Calu3 (cell line): Measurements from ENCODE around the gene ASTL. TPM values are rescaled to one million over a fixed set of nuclear protein-coding genes. Genes with fewer than 3 reads are reported as not detected.

ENCODE experiments used
- BruUV-seq: library from RNA; stranded (reverse); fragments of 400-500 nt; replicated peaks from 2 replicates; lab custom pipeline; 2021; lab: Mats Ljungman, UMichigan
- CTCF ChIA-PET: fragments of 300-600 bp; sonication (Branson Sonifier 250); formaldehyde crosslinking; loops from one replicate; lab custom pipeline; 2022; ENCODE audit warnings: antibody characterized with exemption; lab: Charles Lee
- DNase-seq: peaks from one replicate; pipeline ENCODE4 v3.0.0; 2022
- H3K27ac Mint-ChIP-seq: one replicate; pipeline ENCODE4 v1.8.0; 2022; ENCODE audit warnings: mixed read lengths; ENCODE audit not compliant: unreplicated experiment
- H3K27me3 Mint-ChIP-seq: one replicate; pipeline ENCODE4 v1.8.0; 2022; ENCODE audit warnings: mixed read lengths; ENCODE audit not compliant: unreplicated experiment
- H3K36me3 Mint-ChIP-seq: one replicate; pipeline ENCODE4 v1.8.0; 2022; ENCODE audit warnings: mild to moderate bottlenecking, moderate library complexity, mixed read lengths; ENCODE audit not compliant: insufficient read depth, unreplicated experiment
- H3K4me1 Mint-ChIP-seq: one replicate; pipeline ENCODE4 v1.8.0; 2022; ENCODE audit warnings: mild to moderate bottlenecking, low read depth, mixed read lengths; ENCODE audit not compliant: unreplicated experiment
- H3K4me3 Mint-ChIP-seq: one replicate; pipeline ENCODE4 v1.8.0; 2022; ENCODE audit warnings: mild to moderate bottlenecking, low read depth, moderate library complexity, mixed read lengths; ENCODE audit not compliant: unreplicated experiment
- H3K9me3 Mint-ChIP-seq: one replicate; pipeline ENCODE4 v1.8.0; 2022; ENCODE audit warnings: low read depth, mixed read lengths; ENCODE audit not compliant: unreplicated experiment
- CTCF ChIP-seq: fragments of 200-600 bp; IDR thresholded peaks from one replicate; pipeline ENCODE4 v1.8.0; 2022; ENCODE audit warnings: antibody characterized with exemption; ENCODE audit not compliant: unreplicated experiment
- intact Hi-C: fragments of 100-400 bp; cut with micrococcal nuclease; formaldehyde crosslinking; loops from one replicate; pipeline ENCODE4 v1.10.0; 2022; ENCODE audit not compliant: unreplicated experiment
- total RNA-seq: library from RNA; stranded (reverse); gene quantifications from 2 replicates; pipeline ENCODE4 v1.2.3, GENCODE V29; 2022

Gene ASTL
- total RNA-seq, 1 experiment from 2014 or later: not detected

DNA sequence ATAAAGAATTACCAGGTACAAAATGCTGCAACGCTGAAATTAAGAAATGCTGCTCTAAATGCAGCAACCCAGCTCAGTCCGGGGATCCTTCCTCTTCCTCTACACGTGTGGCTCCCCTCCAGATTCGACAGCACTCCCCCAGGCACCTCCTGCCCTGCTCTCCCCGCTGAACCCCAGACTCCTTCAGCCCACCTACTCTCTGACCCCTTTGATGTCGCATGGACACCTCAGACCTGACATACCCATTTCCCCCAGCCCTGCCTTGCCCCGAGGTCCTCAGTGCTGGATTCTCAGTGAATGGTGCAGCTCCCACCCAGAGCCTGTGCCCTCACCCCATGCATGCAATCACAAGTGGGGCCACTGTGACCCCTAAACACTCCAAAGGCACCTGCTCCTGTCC lies 17.3 kb downstream of the ASTL start:
- no TSS peak for BruUV-seq
- CTCF ChIA-PET: no interaction called here
- no peaks in the 10 kb centered on the region for H3K9me3 Mint-ChIP-seq

GRCh38 chr2:96120091-96120720 lies 18.1 kb downstream of the ASTL start:
- TF ChIP-seq CTCF: no peak
- Mint-ChIP-seq H3K9me3 (no peaks in the 10 kb centered on the region), H3K4me1 (no peaks in the 10 kb centered on the region), H3K4me3 (no peak overlapping the region), H3K27ac (no peak overlapping the region), H3K36me3 (peaks cover 14% of the 10 kb centered on the region), H3K27me3 (peaks cover 80% of the 10 kb centered on the region)
- no peak for DNase-seq
- intact Hi-C loops: no loop called here
- CTCF ChIA-PET: no interaction called here
- BruUV-seq: no TSS peak

More for the DNA sequence above, 17.3 kb downstream of the ASTL start:
- peaks cover 80% of the 10 kb centered on the region for H3K27me3 Mint-ChIP-seq
- H3K4me3 Mint-ChIP-seq: no peak overlapping the region
- no peaks in the 10 kb centered on the region for H3K4me1 Mint-ChIP-seq
- TF ChIP-seq CTCF: no peak
- DNase-seq: no peak
- H3K36me3 Mint-ChIP-seq: peaks cover 7% of the 10 kb centered on the region
- no peak overlapping the region for H3K27ac Mint-ChIP-seq
- intact Hi-C loops: no loop called here

DNA sequence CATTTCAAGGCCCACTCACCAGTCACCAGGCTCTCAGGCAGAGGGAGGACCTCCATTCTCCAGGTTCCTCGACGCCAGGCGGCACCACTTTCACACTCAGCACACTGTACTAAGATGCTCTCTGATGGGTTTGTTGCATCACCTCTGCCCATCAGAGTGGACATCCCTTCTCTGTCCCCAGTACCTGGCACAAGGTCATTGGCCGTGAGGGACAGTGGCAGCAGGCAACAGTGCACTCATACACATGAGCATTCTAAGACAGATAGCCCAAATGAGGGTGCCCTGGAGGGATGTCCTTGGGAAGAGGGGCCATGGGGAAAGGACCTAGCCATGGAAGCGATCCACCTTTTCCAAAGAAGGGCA lies 18.9 kb downstream of the ASTL start:
- no TSS peak for BruUV-seq
- Mint-ChIP-seq H3K27ac (no peak overlapping the region), H3K4me1 (no peaks in the 10 kb centered on the region), H3K36me3 (peaks cover 16% of the 10 kb centered on the region), H3K27me3 (peaks cover 80% of the 10 kb centered on the region), H3K4me3 (no peak overlapping the region), H3K9me3 (no peaks in the 10 kb centered on the region)
- intact Hi-C loops: no loop called here
- CTCF ChIA-PET: no interaction called here
- no peak for DNase-seq
- TF ChIP-seq CTCF: no peak

DNA sequence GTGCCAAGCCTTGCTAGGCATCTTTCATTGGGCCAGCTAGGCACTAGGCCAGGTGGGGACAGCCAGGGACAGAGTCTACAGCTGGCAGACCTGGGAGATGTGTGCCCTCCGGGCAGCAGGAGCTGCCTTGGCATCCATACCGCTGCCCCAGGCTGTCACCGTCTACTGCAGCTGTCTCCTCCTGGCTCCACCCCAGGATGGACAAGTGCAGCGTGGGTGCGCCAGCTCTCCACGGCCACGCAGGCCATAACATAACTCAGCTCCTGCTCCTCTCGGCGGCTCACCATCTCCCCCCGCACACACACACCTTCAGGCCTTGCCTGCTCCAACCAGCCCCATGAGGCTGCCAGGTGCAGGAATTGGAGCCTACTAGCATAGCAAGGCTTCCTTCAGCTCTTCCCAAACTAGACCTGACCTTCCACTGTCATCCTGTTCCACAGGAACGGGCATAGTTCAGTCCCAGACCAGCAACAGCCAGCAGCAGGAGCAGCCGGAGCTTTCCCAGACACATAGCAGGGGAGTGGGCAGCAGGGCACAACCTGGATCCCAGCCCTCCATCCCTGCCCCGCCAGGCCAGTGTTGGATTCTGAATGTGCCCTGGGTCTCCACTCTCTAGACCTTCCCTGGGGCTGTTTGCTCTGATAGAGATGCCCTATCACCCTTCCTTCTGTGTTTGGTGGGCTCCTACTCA lies 19.5 kb downstream of the ASTL start:
- no peak for DNase-seq
- Mint-ChIP-seq H3K27ac (no peak overlapping the region), H3K4me3 (no peak overlapping the region), H3K27me3 (peaks cover 81% of the 10 kb centered on the region), H3K9me3 (no peaks in the 10 kb centered on the region), H3K36me3 (peaks cover 16% of the 10 kb centered on the region), H3K4me1 (no peaks in the 10 kb centered on the region)
- TF ChIP-seq CTCF: no peak
- intact Hi-C loops: no loop called here
- no TSS peak for BruUV-seq
- CTCF ChIA-PET: interaction anchor here (2.2 kb wide), 1 partner anchor 126 kb away, joined by 11 read pairs; no protein-coding TSS in a partner anchor
